Endothelial cell of umbilical vein (primary cell): ENCODE results near the gene ALKBH6. TPM values are rescaled to one million over a fixed set of nuclear protein-coding genes. Genes with fewer than 3 reads are reported as not detected.

Experiments
- BruUV-seq: library from RNA; stranded (reverse); fragments of 400-500 nt; replicated peaks from 2 replicates; lab custom pipeline; 2021; lab: Mats Ljungman, UMichigan
- CTCF ChIA-PET: fragments of 300-600, 350-600 bp; sonication (Branson Sonifier 250); formaldehyde crosslinking; loops from one replicate; lab custom pipeline; 2021; ENCODE audit warnings: antibody characterized with exemption, inconsistent platforms; lab: Charles Lee
- POLR2A ChIA-PET: fragments of 300-600, 350-600 bp; sonication (Branson Sonifier 250); formaldehyde crosslinking; loops from one replicate; lab custom pipeline; 2021; ENCODE audit warnings: antibody characterized with exemption, inconsistent platforms; lab: Charles Lee
- DNase-seq: peaks from one replicate; pipeline ENCODE4 v3.0.0-alpha.2; 2011; ENCODE audit warnings: low read depth, low spot score
- FAIRE-seq: peaks from 2 replicates; lab custom pipeline; 2011; peaks lifted over from hg19 to GRCh38; lab: Jason Lieb, UNC
- H2AFZ ChIP-seq: 2 replicates; pipeline ENCODE4 v1.6.0; 2012; ENCODE audit warnings: low read depth, low read length, control low read depth, inconsistent platforms
- H3K27ac ChIP-seq: 2 replicates; pipeline ENCODE4 v1.5.1; 2011; ENCODE audit warnings: low read depth, mild to moderate bottlenecking, control low read depth, low read length, moderate library complexity; ENCODE audit not compliant: insufficient read depth
- H3K27me3 ChIP-seq, 2 experiments: 2 replicates each; pipeline versions ENCODE4 v1.6.0 to v1.6.1; 2011; ENCODE audit warnings: low read length in 2 of 2, mixed read lengths in 1 of 2; ENCODE audit not compliant: control insufficient read depth in 2 of 2, insufficient read depth in 2 of 2
- H3K36me3 ChIP-seq, 2 experiments: 2 replicates in 1 of 2; 3 replicates in 1 of 2; pipeline ENCODE4 v1.5.1; 2011; ENCODE audit warnings: low read length in 2 of 2, mild to moderate bottlenecking in 1 of 2, moderate library complexity in 1 of 2; ENCODE audit not compliant: control insufficient read depth in 2 of 2, insufficient read depth in 2 of 2; ENCODE audit errors: extremely low read depth in 1 of 2
- H3K4me1 ChIP-seq: 3 replicates; pipeline ENCODE4 v1.5.1; 2011; ENCODE audit warnings: mild to moderate bottlenecking, low read length; ENCODE audit not compliant: control insufficient read depth, insufficient read depth; ENCODE audit errors: extremely low read depth
- H3K4me2 ChIP-seq: 2 replicates; pipeline ENCODE4 v1.6.1; 2011; ENCODE audit warnings: low read length, control low read depth, mixed read lengths; ENCODE audit not compliant: insufficient read depth
- H3K4me3 ChIP-seq, 3 experiments: fragments of 200-600 bp in 1 of 3; sonication (generic), shearing (Covaris generic) in 1 of 3; replicated peaks in 1 of 3; 2 replicates each; pipeline ENCODE4 v1.5.1; 2011 to 2016; ENCODE audit warnings: control low read depth in 3 of 3, low read length in 3 of 3, mild to moderate bottlenecking in 2 of 3, inconsistent platforms in 1 of 3, low read depth in 1 of 3, moderate library complexity in 1 of 3; ENCODE audit not compliant: insufficient read depth in 1 of 3
- H3K79me2 ChIP-seq: 2 replicates; pipeline ENCODE4 v1.6.0; 2012; ENCODE audit warnings: low read length, inconsistent platforms; ENCODE audit not compliant: control insufficient read depth, insufficient read depth
- H3K9ac ChIP-seq: replicated peaks from 2 replicates; pipeline ENCODE3; 2011; ENCODE audit warnings: low read length, control low read depth; ENCODE audit not compliant: insufficient read depth; ENCODE audit errors: extremely low read depth
- H3K9me1 ChIP-seq: replicated peaks from 3 replicates; pipeline ENCODE4 v1.6.0; 2011; ENCODE audit warnings: mild to moderate bottlenecking, low read length; ENCODE audit not compliant: control insufficient read depth, insufficient read depth; ENCODE audit errors: extremely low read depth
- H3K9me3 ChIP-seq: replicated peaks from 2 replicates; pipeline ENCODE4 v1.5.1; 2012; ENCODE audit warnings: low read length, inconsistent platforms; ENCODE audit not compliant: control insufficient read depth, insufficient read depth
- H4K20me1 ChIP-seq: replicated peaks from 2 replicates; pipeline ENCODE3; 2011; ENCODE audit warnings: mild to moderate bottlenecking, low read length; ENCODE audit not compliant: control insufficient read depth, insufficient read depth; ENCODE audit errors: extremely low read depth
- JUN ChIP-seq: IDR thresholded peaks from 2 replicates; pipeline ENCODE4 v1.6.1; 2011; ENCODE audit warnings: borderline replicate concordance, low read depth; ENCODE audit not compliant: insufficient read length, insufficient read depth
- POLR2A ChIP-seq: IDR thresholded peaks from 2 replicates; pipeline ENCODE4 v1.6.1; 2012; ENCODE audit warnings: low read depth, mild to moderate bottlenecking, control low read depth, low read length
- POLR2AphosphoS5 ChIP-seq: IDR thresholded peaks from 2 replicates; pipeline ENCODE4 v1.6.1; 2012; ENCODE audit warnings: low read depth, mild to moderate bottlenecking, control low read depth, low read length, moderate library complexity; ENCODE audit not compliant: insufficient read depth
- dilution Hi-C: fragments of 300-500 bp; cut with MboI; formaldehyde crosslinking; loops from one replicate; pipeline ENCODE4 v1.15.0; 2019; ENCODE audit warnings: low sequenced_read_pairs; ENCODE audit not compliant: extremely low pct_ligation_motif_present
- intact Hi-C: fragments of 100-400 bp; cut with micrococcal nuclease; formaldehyde crosslinking; loops from one replicate; pipeline ENCODE4 v1.10.0; 2022
- polyA plus RNA-seq, 4 experiments: library from polyadenylated mRNA; depleted of rRNA in 3 of 4; stranded (reverse) in 3 of 4; unstranded in 1 of 4; fragments of >200 nt; gene quantifications; 2 replicates each; pipeline versions ENCODE4 v1.2.1 to v1.2.3, GENCODE V29; 2011 to 2012; ENCODE audit warnings: missing spikeins in 1 of 4
- total RNA-seq: library from RNA; stranded (reverse); gene quantifications from 2 replicates; pipeline ENCODE4 v1.2.3, GENCODE V29; 2021
- TF ChIP-seq, protein P1 (sequence below), 2 donors: IDR thresholded peaks; 1 replicate in 1 of 2; 2 replicates in 1 of 2; pipeline ENCODE4 v1.5.1; 2011; ENCODE audit warnings: low read length in 2 of 2, mild to moderate bottlenecking in 2 of 2, moderate library complexity in 2 of 2, control low read depth in 1 of 2, inconsistent platforms in 1 of 2, low read depth in 1 of 2; ENCODE audit not compliant: insufficient read depth in 1 of 2; ENCODE audit errors: extremely low read depth in 1 of 2

Gene ALKBH6
- total and polyA plus RNA-seq, 2 donors (not counting 3 experiments of a cell fraction or from before 2014, with no cell fraction given): 17.3 to 26.7 TPM

DNA sequence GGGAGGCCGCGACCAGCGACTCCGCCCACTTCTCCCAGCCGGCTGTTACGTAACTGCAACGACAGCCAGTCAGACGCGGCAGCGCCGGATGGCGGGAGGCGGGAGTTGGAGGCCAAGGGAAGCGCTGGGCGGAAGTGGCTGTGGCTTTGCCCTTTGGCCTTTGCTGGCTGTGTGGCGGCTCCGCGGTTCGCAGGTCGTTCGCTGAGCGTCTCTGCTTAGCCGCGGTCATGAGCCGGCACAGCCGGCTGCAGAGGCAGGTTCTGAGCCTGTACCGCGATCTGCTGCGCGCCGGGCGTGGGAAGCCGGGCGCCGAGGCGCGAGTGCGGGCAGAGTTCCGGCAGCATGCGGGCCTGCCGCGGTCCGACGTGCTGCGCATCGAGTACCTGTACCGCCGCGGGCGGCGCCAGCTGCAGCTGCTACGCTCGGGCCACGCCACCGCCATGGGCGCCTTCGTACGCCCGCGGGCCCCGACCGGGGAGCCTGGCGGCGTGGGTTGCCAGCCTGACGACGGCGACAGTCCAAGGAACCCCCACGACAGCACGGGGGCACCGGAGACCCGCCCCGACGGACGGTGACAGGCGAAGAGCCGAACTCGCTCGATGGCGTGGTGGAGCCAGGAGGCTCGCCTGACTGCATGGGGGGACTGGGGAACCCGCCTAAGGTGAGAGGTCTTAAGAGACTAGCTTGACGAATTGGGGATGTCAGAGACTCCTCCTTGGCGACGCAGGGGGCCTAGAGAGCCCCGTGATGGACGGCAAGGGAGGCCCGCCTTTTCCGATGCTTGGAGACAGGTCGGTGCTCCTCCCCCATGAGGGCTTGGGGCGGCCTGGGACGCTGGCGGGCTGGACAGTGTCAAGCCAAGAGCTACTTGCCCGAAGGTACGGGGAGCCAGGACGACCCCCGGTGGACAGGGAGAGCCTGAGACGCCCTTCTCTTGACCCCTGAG is 18.7 kb downstream of the ALKBH6 start, which contains the start of gene SDHAF1:
Gene SDHAF1, plus strand, starts transcription at position 141 of the 946 bp plus-strand sequence. Its CDS starts 87 bp downstream, at position 228.
- Histone ChIP-seq H3K36me3 (no peaks in the 10 kb centered on the region), H3K9ac (peak within 1 kb of the TSS; percentile 53), H3K79me2 (peaks cover 2% of the 10 kb centered on the region), H2AFZ (peak within 1 kb of the TSS; percentile 100), H4K20me1 (no peaks in the 10 kb centered on the region), H3K9me3 (no peaks in the 10 kb centered on the region), H3K4me3 (peak within 1 kb of the TSS; percentile 62 to 75 (median 64)), H3K4me2 (peak within 1 kb of the TSS; percentile 91), H3K9me1 (no peaks in the 10 kb centered on the region), H3K4me1 (peaks cover 10% of the 10 kb centered on the region), H3K27ac (peak within 1 kb of the TSS; percentile 47), H3K27me3 (no peaks in the 10 kb centered on the region)
- POLR2A ChIA-PET: no interaction called here
- FAIRE-seq (peak; percentile 100), DNase-seq (peak; percentile 92)
- intact Hi-C loops: loop anchor here (1.0 kb wide), 2 partner anchors 19 to 59 kb away; partner anchors contain the start of genes ALKBH6, THAP8 and WDR62
- CTCF ChIA-PET: interaction anchor here (0.6 to 1.9 kb wide), 3 partner anchors 8 to 19 kb away, joined by 3 to 6 read pairs (median 3); partner anchors contain the start of gene ALKBH6
- TSS peak; percentile 26 for BruUV-seq
- dilution Hi-C loops: no loop called here
- TF ChIP-seq JUN (no peak), POLR2AphosphoS5 (peak; percentile 80), POLR2A (peak; percentile 90)
- TF ChIP-seq, protein P1, sequence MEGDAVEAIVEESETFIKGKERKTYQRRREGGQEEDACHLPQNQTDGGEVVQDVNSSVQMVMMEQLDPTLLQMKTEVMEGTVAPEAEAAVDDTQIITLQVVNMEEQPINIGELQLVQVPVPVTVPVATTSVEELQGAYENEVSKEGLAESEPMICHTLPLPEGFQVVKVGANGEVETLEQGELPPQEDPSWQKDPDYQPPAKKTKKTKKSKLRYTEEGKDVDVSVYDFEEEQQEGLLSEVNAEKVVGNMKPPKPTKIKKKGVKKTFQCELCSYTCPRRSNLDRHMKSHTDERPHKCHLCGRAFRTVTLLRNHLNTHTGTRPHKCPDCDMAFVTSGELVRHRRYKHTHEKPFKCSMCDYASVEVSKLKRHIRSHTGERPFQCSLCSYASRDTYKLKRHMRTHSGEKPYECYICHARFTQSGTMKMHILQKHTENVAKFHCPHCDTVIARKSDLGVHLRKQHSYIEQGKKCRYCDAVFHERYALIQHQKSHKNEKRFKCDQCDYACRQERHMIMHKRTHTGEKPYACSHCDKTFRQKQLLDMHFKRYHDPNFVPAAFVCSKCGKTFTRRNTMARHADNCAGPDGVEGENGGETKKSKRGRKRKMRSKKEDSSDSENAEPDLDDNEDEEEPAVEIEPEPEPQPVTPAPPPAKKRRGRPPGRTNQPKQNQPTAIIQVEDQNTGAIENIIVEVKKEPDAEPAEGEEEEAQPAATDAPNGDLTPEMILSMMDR (IDR thresholded peaks at IDR 0.05; ENCODE audit: extremely low read depth in 1 of 2, insufficient read depth in 1 of 2, low read depth in 1 of 2, low read length in 2 of 2): no peak
